IMR-90 (cell line): ENCODE data around the gene CARD14. TPM values are rescaled to one million over a fixed set of nuclear protein-coding genes. Genes with fewer than 3 reads are reported as not detected.

Experiments
- ATAC-seq: fragments of 200-7000 bp; cut with Tn5 transposase; 2 replicates; pipeline ENCODE4 v1.9.1; 2020; ENCODE audit warnings: low read depth, mild to moderate bottlenecking, moderate library complexity
- BruUV-seq: library from RNA; stranded (reverse); fragments of 400-500 nt; replicated peaks from 2 replicates; lab custom pipeline; 2021; lab: Mats Ljungman, UMichigan
- CTCF ChIA-PET: fragments of 300-600 bp; formaldehyde crosslinking; extraction: SDS; loops from one replicate; lab custom pipeline; 2021; ENCODE audit warnings: antibody characterized with exemption; lab: Yijun Ruan, JAX
- POLR2A ChIA-PET: fragments of 300-600 bp; sonication (Branson Sonifier 250); formaldehyde crosslinking; loops from one replicate; lab custom pipeline; 2022; ENCODE audit warnings: antibody characterized with exemption; ENCODE audit not compliant: unreplicated experiment; lab: Charles Lee
- DNase-seq: peaks from one replicate; pipeline ENCODE4 v3.0.0; 2013
- H2AFZ ChIP-seq: replicated peaks from 2 replicates; pipeline ENCODE3; 2013; ENCODE audit warnings: low read length, mild to moderate bottlenecking; ENCODE audit not compliant: poor library complexity
- H2AK5ac ChIP-seq: 2 replicates; pipeline ENCODE4 v1.6.1; 2013; ENCODE audit warnings: low read depth, low read length, inconsistent platforms
- H2AK9ac ChIP-seq: replicated peaks from 2 replicates; pipeline ENCODE3; 2013; ENCODE audit warnings: mild to moderate bottlenecking, low read depth, low read length, moderate library complexity; ENCODE audit not compliant: poor library complexity
- H2BK120ac ChIP-seq: 2 replicates; pipeline ENCODE4 v1.6.1; 2013; ENCODE audit warnings: low read depth, low read length, inconsistent platforms
- H2BK15ac ChIP-seq: 3 replicates; pipeline ENCODE4 v1.6.1; 2013; ENCODE audit warnings: low read depth, low read length, inconsistent platforms
- H2BK20ac ChIP-seq: 2 replicates; pipeline ENCODE4 v1.6.1; 2013; ENCODE audit warnings: low read depth, mild to moderate bottlenecking, inconsistent platforms, low read length, moderate library complexity
- H2BK5ac ChIP-seq: 2 replicates; pipeline ENCODE4 v1.6.1; 2013; ENCODE audit warnings: mild to moderate bottlenecking, low read depth, low read length, inconsistent platforms; ENCODE audit not compliant: poor library complexity, severe bottlenecking
- H3K14ac ChIP-seq: replicated peaks from 2 replicates; pipeline ENCODE4 v1.6.1; 2013; ENCODE audit warnings: low read depth, low read length, inconsistent platforms
- H3K18ac ChIP-seq: 2 replicates; pipeline ENCODE4 v1.6.1; 2013; ENCODE audit warnings: low read depth, low read length, control low read depth
- H3K23ac ChIP-seq: 2 replicates; pipeline ENCODE4 v1.6.1; 2013; ENCODE audit warnings: low read depth, low read length, inconsistent platforms
- H3K27ac ChIP-seq: 2 replicates; pipeline ENCODE4 v1.5.1; 2013; ENCODE audit warnings: mild to moderate bottlenecking, control low read depth, low read length; ENCODE audit not compliant: insufficient read depth
- H3K27me3 ChIP-seq: 2 replicates; pipeline ENCODE4 v1.6.1; 2013; ENCODE audit warnings: low read length; ENCODE audit not compliant: control insufficient read depth, insufficient read depth
- H3K36me3 ChIP-seq: 2 replicates; pipeline ENCODE4 v1.6.1; 2013; ENCODE audit warnings: low read length, mixed read lengths; ENCODE audit not compliant: control insufficient read depth, insufficient read depth
- H3K4ac ChIP-seq: 2 replicates; pipeline ENCODE4 v1.6.1; 2013; ENCODE audit warnings: low read depth, low read length, inconsistent platforms
- H3K4me1 ChIP-seq: 2 replicates; pipeline ENCODE4 v1.6.1; 2013; ENCODE audit warnings: low read length, mixed read lengths; ENCODE audit not compliant: control insufficient read depth, insufficient read depth
- H3K4me2 ChIP-seq: 2 replicates; pipeline ENCODE4 v1.6.1; 2013; ENCODE audit warnings: low read depth, mild to moderate bottlenecking, control low read depth, low read length, moderate library complexity
- H3K4me3 ChIP-seq: 2 replicates; pipeline ENCODE4 v1.5.1; 2013; ENCODE audit warnings: low read depth, mild to moderate bottlenecking, control low read depth, low read length, moderate library complexity; ENCODE audit not compliant: insufficient read depth
- H3K56ac ChIP-seq: 2 replicates; pipeline ENCODE4 v1.6.1; 2013; ENCODE audit warnings: low read length, inconsistent platforms; ENCODE audit not compliant: insufficient read depth; ENCODE audit errors: extremely low read depth
- H3K79me1 ChIP-seq, 2 experiments: 2 replicates each; pipeline ENCODE4 v1.6.1; 2013; ENCODE audit warnings: low read length in 2 of 2, inconsistent platforms in 1 of 2, low read depth in 1 of 2
- H3K9ac ChIP-seq: 2 replicates; pipeline ENCODE4 v1.6.1; 2013; ENCODE audit warnings: low read depth, low read length, control low read depth
- H3K9me1 ChIP-seq: 2 replicates; pipeline ENCODE4 v1.6.1; 2013; ENCODE audit warnings: low read length, inconsistent platforms; ENCODE audit not compliant: insufficient read depth
- H3K9me3 ChIP-seq: 2 replicates; pipeline ENCODE4 v1.6.1; 2013; ENCODE audit warnings: low read length; ENCODE audit not compliant: control insufficient read depth, insufficient read depth
- H4K20me1 ChIP-seq: 2 replicates; pipeline ENCODE4 v1.6.1; 2013; ENCODE audit warnings: low read length, inconsistent platforms; ENCODE audit not compliant: insufficient read depth
- H4K5ac ChIP-seq: 2 replicates; pipeline ENCODE4 v1.6.1; 2013; ENCODE audit warnings: mild to moderate bottlenecking, low read depth, low read length, control low read depth
- H4K8ac ChIP-seq, 2 experiments: 2 replicates each; pipeline ENCODE4 v1.6.1; 2013; ENCODE audit warnings: low read depth in 2 of 2, low read length in 2 of 2, control low read depth in 1 of 2, inconsistent platforms in 1 of 2
- H4K91ac ChIP-seq: 2 replicates; pipeline ENCODE4 v1.6.1; 2013; ENCODE audit warnings: low read depth, low read length, inconsistent platforms; ENCODE audit not compliant: insufficient read depth
- BHLHE40 ChIP-seq: fragments of 150-350 bp; IDR thresholded peaks from 2 replicates; pipeline ENCODE4 v1.6.1; 2016; ENCODE audit warnings: mild to moderate bottlenecking, low read depth, low read length
- CEBPB ChIP-seq: IDR thresholded peaks from 2 replicates; pipeline ENCODE4 v1.6.1; 2012; ENCODE audit warnings: low read depth, low read length, improper control_type of control experiment
- CHD1 ChIP-seq: IDR thresholded peaks from 2 replicates; pipeline ENCODE4 v1.6.1; 2012; ENCODE audit warnings: low read depth, low read length, improper control_type of control experiment
- CTCF ChIP-seq: conservative IDR thresholded peaks from 2 replicates; pipeline ENCODE4 v1.5.1; 2012; ENCODE audit warnings: mild to moderate bottlenecking, low read depth, low read length, improper control_type of control experiment
- FOS ChIP-seq: fragments of 150-350 bp; IDR thresholded peaks from 2 replicates; pipeline ENCODE4 v1.6.1; 2016; ENCODE audit warnings: low read depth, low read length
- MAFK ChIP-seq: IDR thresholded peaks from 2 replicates; pipeline ENCODE4 v1.6.1; 2012; ENCODE audit warnings: low read depth, low read length, improper control_type of control experiment
- MAZ ChIP-seq: IDR thresholded peaks from 2 replicates; pipeline ENCODE4 v1.6.1; 2012; ENCODE audit warnings: low read depth, mild to moderate bottlenecking, low read length, improper control_type of control experiment, moderate library complexity, borderline replicate concordance
- MXI1 ChIP-seq: IDR thresholded peaks from 2 replicates; pipeline ENCODE4 v1.6.1; 2012; ENCODE audit warnings: low read depth, mild to moderate bottlenecking, low read length, moderate library complexity, borderline replicate concordance
- NFE2L2 ChIP-seq: fragments of 150-350 bp; IDR thresholded peaks from 2 replicates; pipeline ENCODE4 v1.6.1; 2016; ENCODE audit warnings: low read depth, mild to moderate bottlenecking, low read length
- POLR2A ChIP-seq: IDR thresholded peaks from 2 replicates; pipeline ENCODE4 v1.6.1; 2012; ENCODE audit warnings: mild to moderate bottlenecking, low read depth, low read length
- RAD21 ChIP-seq: IDR thresholded peaks from 2 replicates; pipeline ENCODE4 v1.6.1; 2012; ENCODE audit warnings: low read length, improper control_type of control experiment
- RCOR1 ChIP-seq: IDR thresholded peaks from 2 replicates; pipeline ENCODE4 v1.6.1; 2012; ENCODE audit warnings: mild to moderate bottlenecking, low read length, improper control_type of control experiment; ENCODE audit not compliant: insufficient replicate concordance
- RFX5 ChIP-seq: IDR thresholded peaks from 2 replicates; pipeline ENCODE4 v1.8.0; 2012; ENCODE audit warnings: low read depth, mild to moderate bottlenecking, low read length, moderate library complexity
- SMC3 ChIP-seq: fragments of 150-350 bp; IDR thresholded peaks from 2 replicates; pipeline ENCODE4 v1.6.1; 2016; ENCODE audit warnings: low read depth, mild to moderate bottlenecking, antibody characterized with exemption, low read length, moderate library complexity
- USF2 ChIP-seq: fragments of 150-350 bp; IDR thresholded peaks from 2 replicates; pipeline ENCODE4 v1.6.1; 2017; ENCODE audit warnings: mild to moderate bottlenecking, antibody characterized with exemption, low read length, low read depth
- WGBS, 2 experiments: methylation state at CpG; one replicate each; pipeline versions ENCODE4 v1.1.5 to v1.1.7; 2013; ENCODE audit warnings: missing lambda C conversion rate in 2 of 2; ENCODE audit not compliant: insufficient read length in 1 of 2; ENCODE audit errors: extremely low coverage in 2 of 2; 5-methylcytosine and 5-hydroxymethylcytosine counted together
- dilution Hi-C: fragments of 300-500 bp; cut with HindIII; formaldehyde crosslinking; loops from one replicate; pipeline ENCODE4 v1.14.3; 2018; ENCODE audit warnings: low sequenced_read_pairs; ENCODE audit not compliant: unreplicated experiment
- in situ Hi-C: fragments of 300-500 bp; cut with MboI; formaldehyde crosslinking; loops from 3 replicates; pipeline ENCODE4 v1.14.3; 2019; ENCODE audit warnings: low sequenced_read_pairs, inconsistent platforms, mixed read lengths
- intact Hi-C: fragments of 100-400 bp; cut with micrococcal nuclease; formaldehyde crosslinking; loops from 2 replicates; pipeline ENCODE4 v1.10.0; 2022
- polyA plus RNA-seq, 3 experiments: library from polyadenylated mRNA; depleted of rRNA; stranded (reverse); fragments of >200 nt; gene quantifications; 2 replicates each; pipeline ENCODE4 v1.2.3, GENCODE V29; 2012; ENCODE audit warnings: low replicate concordance in 1 of 3
- total RNA-seq: library from RNA; depleted of rRNA; stranded (reverse); fragments of >200 nt; gene quantifications from 2 replicates; pipeline ENCODE4 v1.2.3, GENCODE V29; 2012
- TF ChIP-seq, protein P1 (sequence below): fragments of 150-350 bp; IDR thresholded peaks from 2 replicates; pipeline ENCODE4 v1.6.1; 2016; ENCODE audit warnings: low read depth, mild to moderate bottlenecking, low read length, moderate library complexity, borderline replicate concordance

CARD14 gene
- total and polyA plus RNA-seq, 2 of the 4 experiments (the other 2 are of a cell fraction), result not detected

- no peak overlapping the region for H2AK5ac ChIP-seq
- no peak overlapping the region for H2BK20ac ChIP-seq
- dilution Hi-C loops (no loop called here), in situ Hi-C loops (no loop called here), intact Hi-C loops (no loop called here)
- no peak for TF ChIP-seq MAFK
- TF ChIP-seq FOS, result no peak
- no peak for TF ChIP-seq BHLHE40
- no peak for TF ChIP-seq MAZ
- TF ChIP-seq CEBPB, result no peak
- TF ChIP-seq RAD21, result no peak
- TF ChIP-seq MXI1, result no peak
- TF ChIP-seq CHD1, result no peak
- no peak for TF ChIP-seq RFX5
- TF ChIP-seq SMC3, result no peak
- TF ChIP-seq, protein P1, sequence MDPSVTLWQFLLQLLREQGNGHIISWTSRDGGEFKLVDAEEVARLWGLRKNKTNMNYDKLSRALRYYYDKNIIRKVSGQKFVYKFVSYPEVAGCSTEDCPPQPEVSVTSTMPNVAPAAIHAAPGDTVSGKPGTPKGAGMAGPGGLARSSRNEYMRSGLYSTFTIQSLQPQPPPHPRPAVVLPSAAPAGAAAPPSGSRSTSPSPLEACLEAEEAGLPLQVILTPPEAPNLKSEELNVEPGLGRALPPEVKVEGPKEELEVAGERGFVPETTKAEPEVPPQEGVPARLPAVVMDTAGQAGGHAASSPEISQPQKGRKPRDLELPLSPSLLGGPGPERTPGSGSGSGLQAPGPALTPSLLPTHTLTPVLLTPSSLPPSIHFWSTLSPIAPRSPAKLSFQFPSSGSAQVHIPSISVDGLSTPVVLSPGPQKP, result no peak
- no peak for TF ChIP-seq CTCF
- no peak for TF ChIP-seq RCOR1
- TF ChIP-seq POLR2A, result no peak
- no peak for TF ChIP-seq USF2
- no peak for TF ChIP-seq NFE2L2
- H3K9ac ChIP-seq, result no peak overlapping the region
- ATAC-seq, result no peak
- H3K4ac ChIP-seq, result no peak overlapping the region
- H4K8ac ChIP-seq, result no peak overlapping the region
- H2BK5ac ChIP-seq, result no peak overlapping the region
- peaks cover 56% of the 10 kb centered on the region for H3K36me3 ChIP-seq
- H2AK9ac ChIP-seq, result no peak overlapping the region
- BruUV-seq, result no TSS peak
- H2AFZ ChIP-seq, result no peak overlapping the region
- no peaks in the 10 kb centered on the region for H3K27me3 ChIP-seq
- no peak overlapping the region for H3K14ac ChIP-seq
- no peak for DNase-seq
- no peak overlapping the region for H3K4me2 ChIP-seq
- H2BK120ac ChIP-seq, result no peak overlapping the region
- H4K5ac ChIP-seq, result no peak overlapping the region
- H4K20me1 ChIP-seq, result no peaks in the 10 kb centered on the region
- no peak overlapping the region for H3K56ac ChIP-seq
- no peaks in the 10 kb centered on the region for H3K4me1 ChIP-seq
- H3K4me3 ChIP-seq, result no peak overlapping the region
- no peak overlapping the region for H2BK15ac ChIP-seq
- 91% methylated on average over 1 of the region's 3 CpGs; no CpG with 5 or more reads in 1 of the 2 experiments for WGBS, 2 experiments
- no peak overlapping the region for H4K91ac ChIP-seq
- H3K9me1 ChIP-seq, result no peaks in the 10 kb centered on the region
- CTCF ChIA-PET, result no interaction called here
- no peaks in the 10 kb centered on the region for H3K79me1 ChIP-seq
- H3K27ac ChIP-seq, result no peak overlapping the region
- H3K18ac ChIP-seq, result no peak overlapping the region
- no peak overlapping the region for H3K23ac ChIP-seq
- H3K9me3 ChIP-seq, result peaks cover 14% of the 10 kb centered on the region
- POLR2A ChIA-PET, result no interaction called here
These were observed 63.4 kb downstream of the CARD14 start for GRCh38 chr17:80233202-80233601.
